ENCODE measurements around the gene FAM25G. TPM values are rescaled to one million over a fixed set of nuclear protein-coding genes. Genes with fewer than 3 reads are reported as not detected.
A peak's percentile ranks its signal among the peaks of the same experiment; 100 is the strongest.

FAM25G gene
- total and polyA plus RNA-seq, 2 of the 4 experiments (the other 2 are of a cell fraction), result not detected

- H3K36me3 ChIP-seq (ENCODE audit: control insufficient read depth, insufficient read depth, low read length), result no peaks in the 10 kb centered on the region
- H2BK20ac ChIP-seq (ENCODE audit: low read depth, low read length), result no peak overlapping the region; the same call in 1 of the 2 replicates
- peak overlapping the region; percentile 51 for H2BK5ac ChIP-seq (ENCODE audit: low read depth, low read length, poor library complexity, severe bottlenecking)
- in situ Hi-C loops (cut with MboI; ENCODE audit: low sequenced_read_pairs) (no loop called here), dilution Hi-C loops (cut with HindIII; ENCODE audit: low sequenced_read_pairs, unreplicated experiment) (no loop called here), intact Hi-C loops (cut with micrococcal nuclease) (no loop called here)
- H3K14ac ChIP-seq (replicated peaks; ENCODE audit: low read depth, low read length), result no peak overlapping the region
- ChIA-PET POLR2A (ENCODE audit: unreplicated experiment) (no interaction called here), CTCF (no interaction called here)
- no peak overlapping the region for H3K27ac ChIP-seq (ENCODE audit: insufficient read depth, low read length)
- TF ChIP-seq MAZ (IDR thresholded peaks at IDR 0.05; ENCODE audit: borderline replicate concordance, low read depth, low read length), result no peak
- TF ChIP-seq RAD21 (IDR thresholded peaks at IDR 0.05; ENCODE audit: low read length), result no peak
- no peak for TF ChIP-seq CTCF (conservative IDR thresholded peaks at IDR 0.05; ENCODE audit: low read depth, low read length)
- TF ChIP-seq FOS (IDR thresholded peaks at IDR 0.05; ENCODE audit: low read depth, low read length), result no peak
- TF ChIP-seq MAFK (IDR thresholded peaks at IDR 0.05; ENCODE audit: low read depth, low read length), result no peak
- TF ChIP-seq POLR2A (IDR thresholded peaks at IDR 0.05; ENCODE audit: low read depth, low read length), result no peak
- no peak for TF ChIP-seq NFE2L2 (IDR thresholded peaks at IDR 0.05; ENCODE audit: low read depth, low read length)
- TF ChIP-seq, protein P1, sequence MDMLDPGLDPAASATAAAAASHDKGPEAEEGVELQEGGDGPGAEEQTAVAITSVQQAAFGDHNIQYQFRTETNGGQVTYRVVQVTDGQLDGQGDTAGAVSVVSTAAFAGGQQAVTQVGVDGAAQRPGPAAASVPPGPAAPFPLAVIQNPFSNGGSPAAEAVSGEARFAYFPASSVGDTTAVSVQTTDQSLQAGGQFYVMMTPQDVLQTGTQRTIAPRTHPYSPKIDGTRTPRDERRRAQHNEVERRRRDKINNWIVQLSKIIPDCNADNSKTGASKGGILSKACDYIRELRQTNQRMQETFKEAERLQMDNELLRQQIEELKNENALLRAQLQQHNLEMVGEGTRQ (IDR thresholded peaks at IDR 0.05; ENCODE audit: low read depth, low read length), result no peak
- TF ChIP-seq BHLHE40 (IDR thresholded peaks at IDR 0.05; ENCODE audit: low read depth, low read length), result no peak
- TF ChIP-seq RFX5 (IDR thresholded peaks at IDR 0.05; ENCODE audit: low read depth, low read length), result no peak
- H2AFZ ChIP-seq (replicated peaks; ENCODE audit: low read length, poor library complexity), result peak overlapping the region; percentile 7
- WGBS, 2 experiments (ENCODE audit: extremely low coverage in 2 of 2, insufficient read length in 1 of 2), result no CpG with 5 or more reads among the region's 7 CpGs
- H3K9me1 ChIP-seq (ENCODE audit: insufficient read depth, low read length), result peaks cover 9% of the 10 kb centered on the region
- H3K27me3 ChIP-seq (ENCODE audit: control insufficient read depth, insufficient read depth, low read length), result peaks cover 26% of the 10 kb centered on the region; the same call in 1 of the 2 replicates
- DNase-seq (no peak), ATAC-seq (ENCODE audit: low read depth) (no peak)
- no peaks in the 10 kb centered on the region for H3K79me1 ChIP-seq (ENCODE audit: low read depth in 1 of 2, low read length in 2 of 2)
- H4K20me1 ChIP-seq (ENCODE audit: insufficient read depth, low read length), result no peaks in the 10 kb centered on the region
- BruUV-seq (replicated peaks), result no TSS peak
- H3K4me3 ChIP-seq (ENCODE audit: insufficient read depth, low read depth, low read length), result no peak overlapping the region
- peak overlapping the region; percentile 23 for H2AK9ac ChIP-seq (replicated peaks; ENCODE audit: low read depth, low read length, poor library complexity)
- no peak overlapping the region for H4K91ac ChIP-seq (ENCODE audit: insufficient read depth, low read depth, low read length)
- no peak overlapping the region for H3K23ac ChIP-seq (ENCODE audit: low read depth, low read length)
- peaks cover 10% of the 10 kb centered on the region for H3K4me1 ChIP-seq (ENCODE audit: control insufficient read depth, insufficient read depth, low read length)
- no peak overlapping the region for H2AK5ac ChIP-seq (ENCODE audit: low read depth, low read length)
- no peak overlapping the region for H3K4me2 ChIP-seq (ENCODE audit: low read depth, low read length)
- H4K8ac ChIP-seq (ENCODE audit: low read depth in 2 of 2, low read length in 2 of 2), result no peak overlapping the region
- no peak overlapping the region for H2BK15ac ChIP-seq (ENCODE audit: low read depth, low read length)
- no peak overlapping the region for H2BK120ac ChIP-seq (ENCODE audit: low read depth, low read length)
- H3K56ac ChIP-seq (ENCODE audit: extremely low read depth, insufficient read depth, low read length), result no peak overlapping the region
- H3K4ac ChIP-seq (ENCODE audit: low read depth, low read length), result no peak overlapping the region
- H3K9me3 ChIP-seq (ENCODE audit: control insufficient read depth, insufficient read depth, low read length), result no peaks in the 10 kb centered on the region
- no peak overlapping the region for H3K9ac ChIP-seq (ENCODE audit: low read depth, low read length)
- no peak overlapping the region for H3K18ac ChIP-seq (ENCODE audit: low read depth, low read length)
- no peak overlapping the region for H4K5ac ChIP-seq (ENCODE audit: low read depth, low read length)
Measured at GRCh38 chr10:47453141-47454007, 38.1 kb downstream of the FAM25G start.

Data from IMR-90 (cell line).